Measurements from ENCODE around the gene COL28A1.

The COL28A1 gene

DNA sequence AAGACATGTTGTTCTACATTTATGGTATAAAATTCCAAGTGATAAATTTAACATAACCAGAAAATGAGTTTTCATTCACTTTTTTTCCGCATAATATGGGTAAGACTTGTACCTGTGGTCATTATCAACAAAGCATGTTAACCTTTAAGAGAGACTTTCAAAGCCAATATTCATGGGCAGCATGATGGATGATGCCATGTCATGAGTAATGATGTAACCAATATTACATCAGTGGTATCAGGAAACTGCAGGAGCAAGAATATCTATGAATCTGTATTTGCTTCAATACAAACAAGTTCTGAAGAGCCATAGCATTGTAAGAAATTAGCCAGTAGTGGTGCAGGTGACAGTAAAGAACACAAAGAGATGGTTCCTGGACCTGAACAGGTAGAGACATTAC, 226.5 kb downstream of the COL28A1 start:
- Histone ChIP-seq H3K9me2 (replicated peaks; ENCODE audit: control insufficient read depth, low read length) (no peaks in the 10 kb centered on the region), H3F3A (ENCODE audit: control insufficient read depth, insufficient read depth) (no peaks in the 10 kb centered on the region), H3K27me3 (ENCODE audit: control insufficient read depth, low read length) (no peaks in the 10 kb centered on the region), H4K20me1 (ENCODE audit: control insufficient read depth, insufficient read depth, low read depth, low read length) (no peaks in the 10 kb centered on the region), H3K9me3 (ENCODE audit: control insufficient read depth, insufficient read depth, low read length) (no peaks in the 10 kb centered on the region), H3K79me2 (ENCODE audit: control insufficient read depth, low read length) (no peaks in the 10 kb centered on the region), H3K27ac (ENCODE audit: low read depth, low read length) (no peak overlapping the region), H3K4me2 (ENCODE audit: low read length) (no peak overlapping the region), H3K4me1 (ENCODE audit: control insufficient read depth, low read length) (no peaks in the 10 kb centered on the region), H3K4me3 (ENCODE audit: low read length) (no peak overlapping the region), H3K36me3 (ENCODE audit: control insufficient read depth, low read length) (no peaks in the 10 kb centered on the region)
- TF ChIP-seq, protein P1, sequence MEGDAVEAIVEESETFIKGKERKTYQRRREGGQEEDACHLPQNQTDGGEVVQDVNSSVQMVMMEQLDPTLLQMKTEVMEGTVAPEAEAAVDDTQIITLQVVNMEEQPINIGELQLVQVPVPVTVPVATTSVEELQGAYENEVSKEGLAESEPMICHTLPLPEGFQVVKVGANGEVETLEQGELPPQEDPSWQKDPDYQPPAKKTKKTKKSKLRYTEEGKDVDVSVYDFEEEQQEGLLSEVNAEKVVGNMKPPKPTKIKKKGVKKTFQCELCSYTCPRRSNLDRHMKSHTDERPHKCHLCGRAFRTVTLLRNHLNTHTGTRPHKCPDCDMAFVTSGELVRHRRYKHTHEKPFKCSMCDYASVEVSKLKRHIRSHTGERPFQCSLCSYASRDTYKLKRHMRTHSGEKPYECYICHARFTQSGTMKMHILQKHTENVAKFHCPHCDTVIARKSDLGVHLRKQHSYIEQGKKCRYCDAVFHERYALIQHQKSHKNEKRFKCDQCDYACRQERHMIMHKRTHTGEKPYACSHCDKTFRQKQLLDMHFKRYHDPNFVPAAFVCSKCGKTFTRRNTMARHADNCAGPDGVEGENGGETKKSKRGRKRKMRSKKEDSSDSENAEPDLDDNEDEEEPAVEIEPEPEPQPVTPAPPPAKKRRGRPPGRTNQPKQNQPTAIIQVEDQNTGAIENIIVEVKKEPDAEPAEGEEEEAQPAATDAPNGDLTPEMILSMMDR (IDR thresholded peaks at IDR 0.05; ENCODE audit: low read depth, low read length, poor library complexity, severe bottlenecking): no peak
- no peak for TF ChIP-seq EZH2phosphoT487 (IDR thresholded peaks at IDR 0.05; ENCODE audit: borderline replicate concordance, low read length)

All from DOHH2 (cell line).